Activated naive CD8-positive, alpha-beta T cell (primary cell): Measurements from ENCODE around the gene PCDHGA5.
"Not testable (repeated sequence)": the region's sequence is repeated elsewhere in the genome, so short reads cannot be mapped to it uniquely, and the experiment has no call there.

Experiments
- H3K27ac Mint-ChIP-seq: one replicate; pipeline ENCODE4 v1.8.0; 2021; ENCODE audit warnings: mixed read lengths
- H3K27me3 Mint-ChIP-seq: one replicate; pipeline ENCODE4 v1.8.0; 2021; ENCODE audit warnings: mixed read lengths
- H3K36me3 Mint-ChIP-seq: one replicate; pipeline ENCODE4 v1.8.0; 2021; ENCODE audit warnings: mixed read lengths
- H3K4me1 Mint-ChIP-seq: one replicate; pipeline ENCODE4 v1.8.0; 2021; ENCODE audit warnings: low read depth, mixed read lengths
- H3K4me3 Mint-ChIP-seq: one replicate; pipeline ENCODE4 v1.8.0; 2021; ENCODE audit warnings: mild to moderate bottlenecking, mixed read lengths
- H3K9me3 Mint-ChIP-seq: one replicate; pipeline ENCODE4 v1.8.0; 2021; ENCODE audit warnings: low read depth, mixed read lengths

Gene PCDHGA5

DNA sequence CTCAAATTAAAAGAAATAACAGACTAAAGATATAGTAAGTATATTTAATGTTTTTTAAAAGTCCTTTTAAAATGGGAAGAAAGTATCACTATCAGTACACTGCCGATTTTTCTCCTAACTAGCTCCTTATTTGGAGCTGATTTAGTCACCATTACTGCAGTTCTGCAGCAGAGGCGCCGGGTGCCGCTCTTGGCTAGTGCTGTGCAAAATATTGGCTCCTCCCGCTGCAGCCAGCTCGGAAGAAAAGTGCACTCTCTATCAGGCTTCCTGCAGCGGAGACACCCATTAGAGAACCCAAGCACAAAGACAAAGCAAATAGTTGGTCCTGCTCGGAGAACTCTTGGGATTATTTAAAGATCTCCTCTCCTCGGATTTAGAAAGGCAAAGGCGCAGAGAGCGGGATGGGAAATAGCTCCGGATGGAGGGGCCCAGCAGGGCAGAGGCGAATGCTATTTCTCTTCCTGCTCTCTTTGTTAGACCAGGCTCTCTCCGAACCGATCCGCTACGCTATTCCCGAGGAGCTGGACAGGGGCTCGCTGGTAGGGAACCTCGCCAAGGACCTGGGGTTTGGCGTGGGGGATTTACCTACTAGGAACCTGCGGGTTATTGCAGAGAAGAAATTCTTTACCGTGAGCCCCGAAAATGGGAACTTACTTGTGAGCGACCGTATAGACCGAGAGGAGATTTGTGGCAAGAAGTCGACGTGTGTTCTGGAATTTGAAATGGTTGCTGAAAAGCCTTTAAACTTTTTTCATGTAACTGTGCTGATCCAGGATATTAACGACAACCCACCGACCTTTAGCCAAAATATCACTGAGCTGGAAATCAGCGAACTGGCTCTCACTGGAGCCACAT, 6.3 kb downstream of the PCDHGA5 start, which contains the start of gene PCDHGB3:
Gene PCDHGB3, plus strand, starts transcription at position 249 of the 855 bp plus-strand sequence. Its CDS starts 153 bp downstream, at position 402.
- peaks cover 6% of the 10 kb centered on the region for H3K9me3 Mint-ChIP-seq
- H3K36me3 Mint-ChIP-seq: peaks cover 18% of the 10 kb centered on the region
- H3K27me3 Mint-ChIP-seq: peaks cover 62% of the 10 kb centered on the region
- H3K4me3 Mint-ChIP-seq: peak within 1 kb of the TSS; percentile 82
- peaks cover 9% of the 10 kb centered on the region for H3K4me1 Mint-ChIP-seq
- H3K27ac Mint-ChIP-seq: no peak within 1 kb of the TSS

DNA sequence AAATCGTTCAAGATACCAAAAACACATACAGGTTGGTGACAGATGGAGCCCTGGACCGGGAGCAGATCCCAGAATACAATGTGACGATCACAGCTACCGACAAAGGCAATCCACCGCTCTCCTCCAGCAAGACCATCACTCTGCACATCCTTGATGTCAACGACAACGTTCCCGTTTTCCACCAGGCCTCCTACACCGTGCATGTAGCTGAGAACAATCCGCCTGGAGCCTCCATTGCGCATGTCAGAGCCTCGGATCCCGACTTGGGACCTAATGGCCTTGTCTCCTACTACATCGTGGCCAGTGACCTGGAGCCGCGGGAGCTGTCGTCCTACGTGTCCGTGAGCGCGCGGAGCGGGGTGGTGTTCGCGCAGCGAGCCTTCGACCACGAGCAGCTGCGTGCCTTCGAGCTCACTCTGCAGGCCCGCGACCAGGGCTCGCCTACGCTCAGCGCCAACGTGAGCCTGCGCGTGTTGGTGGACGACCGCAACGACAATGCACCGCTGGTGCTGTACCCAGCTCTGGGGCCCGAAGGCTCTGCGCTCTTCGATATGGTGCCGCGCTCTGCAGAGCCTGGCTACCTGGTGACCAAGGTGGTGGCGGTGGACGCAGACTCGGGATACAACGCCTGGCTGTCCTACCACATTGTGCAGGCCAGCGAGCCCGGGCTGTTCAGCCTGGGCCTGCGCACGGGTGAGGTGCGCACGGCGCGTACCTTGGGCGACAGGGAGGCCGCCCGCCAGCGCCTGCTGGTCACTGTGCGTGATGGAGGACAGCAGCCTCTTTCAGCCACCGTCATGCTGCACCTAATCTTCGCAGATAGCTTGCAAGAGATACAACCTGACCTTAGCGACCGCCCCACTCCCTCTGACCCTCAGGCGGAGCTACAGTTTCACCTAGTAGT, 7.9 kb downstream of the PCDHGA5 start:
- H3K4me3 Mint-ChIP-seq: no peak overlapping the region
- peaks cover 3% of the 10 kb centered on the region for H3K9me3 Mint-ChIP-seq
- no peak overlapping the region for H3K27ac Mint-ChIP-seq
- peaks cover 11% of the 10 kb centered on the region for H3K36me3 Mint-ChIP-seq
- peaks cover 9% of the 10 kb centered on the region for H3K4me1 Mint-ChIP-seq
- H3K27me3 Mint-ChIP-seq: peaks cover 55% of the 10 kb centered on the region

DNA sequence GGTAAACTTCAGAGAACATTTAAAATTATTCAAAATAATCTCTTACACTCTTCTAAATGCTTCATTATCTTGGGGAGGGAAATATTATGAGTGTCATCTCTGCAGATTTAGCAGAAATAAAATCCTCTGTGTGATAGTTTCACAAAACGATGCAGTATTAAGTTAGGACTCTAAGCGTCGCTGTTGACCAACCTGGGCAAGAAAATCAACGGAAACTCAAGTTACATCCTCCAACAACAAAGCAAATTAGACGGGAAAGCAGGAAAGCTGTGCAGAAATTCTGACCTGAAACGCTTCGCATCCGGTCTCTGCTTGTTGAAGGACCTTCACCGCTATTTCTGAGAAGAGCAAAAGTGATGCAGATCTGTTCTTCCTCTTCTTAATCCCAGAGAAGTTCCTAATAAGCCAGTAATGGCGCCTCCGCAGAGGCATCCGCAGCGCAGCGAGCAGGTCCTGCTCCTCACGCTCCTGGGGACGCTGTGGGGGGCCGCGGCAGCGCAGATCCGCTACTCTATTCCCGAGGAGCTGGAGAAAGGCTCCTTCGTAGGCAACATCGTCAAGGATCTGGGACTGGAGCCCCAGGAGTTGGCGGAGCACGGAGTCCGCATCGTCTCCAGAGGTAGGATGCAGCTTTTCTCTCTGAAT, 9.8 kb downstream of the PCDHGA5 start, which contains the start of gene PCDHGA6:
Gene PCDHGA6, plus strand, starts transcription at position 219 of the 645 bp plus-strand sequence. Its CDS starts 193 bp downstream, at position 412.
- Mint-ChIP-seq H3K9me3 (peaks cover 3% of the 10 kb centered on the region), H3K4me3 (peak within 1 kb of the TSS; percentile 61), H3K27ac (no peak within 1 kb of the TSS), H3K36me3 (peaks cover 10% of the 10 kb centered on the region), H3K4me1 (peaks cover 9% of the 10 kb centered on the region), H3K27me3 (peaks cover 53% of the 10 kb centered on the region)

DNA sequence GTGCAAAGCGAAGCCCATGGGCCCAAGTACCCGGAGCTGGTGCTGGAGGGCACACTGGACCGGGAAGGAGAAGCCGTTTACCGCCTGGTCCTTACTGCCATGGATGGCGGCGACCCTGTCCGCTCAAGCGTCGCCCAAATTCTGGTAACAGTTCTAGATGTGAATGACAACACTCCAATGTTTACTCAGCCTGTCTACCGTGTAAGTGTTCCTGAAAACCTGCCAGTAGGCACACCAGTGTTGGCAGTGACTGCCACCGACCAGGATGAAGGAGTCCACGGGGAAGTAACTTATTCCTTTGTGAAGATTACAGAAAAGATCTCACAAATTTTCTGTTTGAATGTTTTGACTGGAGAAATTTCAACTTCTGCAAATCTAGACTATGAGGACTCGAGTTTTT, 10.7 kb downstream of the PCDHGA5 start:
- H3K9me3 Mint-ChIP-seq: peaks cover 3% of the 10 kb centered on the region
- peaks cover 13% of the 10 kb centered on the region for H3K36me3 Mint-ChIP-seq
- H3K27me3 Mint-ChIP-seq: peaks cover 57% of the 10 kb centered on the region
- H3K4me3 Mint-ChIP-seq: no peak overlapping the region
- H3K4me1 Mint-ChIP-seq: peaks cover 8% of the 10 kb centered on the region
- H3K27ac Mint-ChIP-seq: no peak overlapping the region

DNA sequence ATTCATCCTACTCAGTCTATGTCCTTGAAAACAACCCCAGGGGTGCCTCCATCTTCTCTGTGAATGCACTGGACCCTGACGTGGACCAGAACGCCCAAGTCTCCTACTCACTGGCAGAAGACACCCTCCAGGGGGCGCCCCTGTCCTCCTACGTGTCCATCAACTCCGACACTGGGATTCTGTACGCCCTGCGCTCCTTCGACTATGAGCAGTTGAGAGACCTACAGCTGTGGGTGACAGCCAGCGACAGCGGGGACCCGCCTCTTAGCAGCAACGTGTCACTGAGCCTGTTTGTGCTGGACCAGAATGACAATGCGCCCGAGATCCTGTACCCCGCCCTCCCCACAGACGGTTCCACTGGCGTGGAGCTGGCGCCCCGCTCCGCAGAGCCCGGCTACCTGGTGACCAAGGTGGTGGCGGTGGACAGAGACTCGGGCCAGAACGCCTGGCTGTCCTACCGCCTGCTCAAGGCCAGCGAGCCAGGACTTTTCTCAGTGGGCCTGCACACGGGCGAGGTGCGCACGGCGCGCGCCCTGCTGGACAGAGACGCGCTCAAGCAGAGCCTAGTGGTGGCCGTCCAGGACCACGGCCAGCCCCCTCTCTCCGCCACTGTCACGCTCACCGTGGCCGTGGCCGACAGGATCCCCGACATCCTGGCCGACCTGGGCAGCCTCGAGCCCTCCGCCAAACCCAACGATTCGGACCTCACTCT, 11.6 kb downstream of the PCDHGA5 start:
- H3K36me3 Mint-ChIP-seq: peaks cover 13% of the 10 kb centered on the region

DNA sequence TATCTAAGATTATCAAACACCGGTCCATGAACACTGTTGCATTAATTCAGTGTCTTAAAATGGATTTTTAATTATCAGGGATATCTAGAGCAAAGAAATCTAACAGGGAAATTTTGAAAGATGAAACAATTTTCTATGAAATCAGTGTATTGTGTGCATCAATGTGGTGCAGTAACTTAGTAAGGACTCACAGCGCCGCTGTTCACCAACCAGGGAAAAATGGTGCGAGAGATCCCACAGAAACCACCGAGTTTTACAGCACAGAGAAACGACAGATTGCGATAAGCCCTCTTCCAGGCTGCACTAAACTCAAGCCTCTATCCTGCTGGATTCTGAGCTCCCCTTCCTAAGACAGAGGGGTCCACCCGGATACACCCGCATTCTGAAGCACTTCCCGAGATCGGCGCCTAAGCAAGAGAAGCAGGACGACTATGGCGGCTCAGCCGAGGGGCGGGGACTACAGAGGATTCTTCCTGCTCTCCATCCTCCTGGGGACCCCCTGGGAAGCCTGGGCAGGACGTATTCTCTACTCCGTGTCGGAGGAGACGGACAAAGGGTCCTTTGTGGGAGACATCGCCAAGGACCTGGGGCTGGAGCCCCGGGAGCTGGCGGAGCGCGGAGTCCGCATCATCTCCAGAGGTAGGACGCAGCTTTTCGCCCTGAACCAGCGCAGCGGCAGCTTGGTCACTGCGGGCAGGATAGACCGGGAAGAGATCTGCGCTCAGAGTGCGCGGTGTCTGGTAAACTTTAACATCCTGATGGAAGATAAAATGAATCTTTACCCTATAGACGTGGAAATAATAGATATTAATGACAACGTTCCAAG, 18.7 kb downstream of the PCDHGA5 start, which contains the start of gene PCDHGA7:
Gene PCDHGA7, plus strand, starts transcription at position 274 of the 826 bp plus-strand sequence. Its CDS starts 158 bp downstream, at position 432.
- Mint-ChIP-seq H3K36me3 (peaks cover 15% of the 10 kb centered on the region), H3K27ac (no peak within 1 kb of the TSS), H3K27me3 (peaks cover 70% of the 10 kb centered on the region)

More for the DNA sequence above, 11.6 kb downstream of the PCDHGA5 start:
- not testable (repeated sequence) for H3K9me3 Mint-ChIP-seq, H3K4me1 Mint-ChIP-seq, H3K27ac Mint-ChIP-seq, H3K4me3 Mint-ChIP-seq
- peaks cover 57% of the 10 kb centered on the region for H3K27me3 Mint-ChIP-seq

DNA sequence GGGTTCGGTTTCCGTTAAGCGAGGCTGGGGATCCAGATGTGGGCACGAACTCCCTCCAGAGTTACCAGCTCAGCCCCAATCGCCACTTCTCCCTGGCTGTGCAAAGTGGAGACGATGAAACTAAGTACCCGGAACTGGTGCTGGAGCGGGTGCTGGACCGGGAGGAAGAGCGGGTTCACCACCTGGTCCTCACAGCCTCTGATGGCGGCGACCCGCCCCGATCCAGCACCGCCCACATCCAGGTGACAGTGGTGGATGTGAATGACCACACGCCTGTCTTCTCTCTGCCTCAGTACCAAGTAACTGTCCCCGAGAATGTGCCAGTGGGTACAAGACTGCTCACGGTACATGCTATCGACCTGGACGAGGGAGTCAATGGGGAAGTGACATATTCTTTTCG, 19.4 kb downstream of the PCDHGA5 start:
- Mint-ChIP-seq H3K36me3 (peaks cover 18% of the 10 kb centered on the region), H3K4me1 (no peaks in the 10 kb centered on the region), H3K4me3 (peak overlapping the region; percentile 82), H3K9me3 (peaks cover 16% of the 10 kb centered on the region), H3K27ac (no peak overlapping the region), H3K27me3 (peaks cover 73% of the 10 kb centered on the region)

More for the DNA sequence above, 18.7 kb downstream of the PCDHGA5 start, which contains the start of gene PCDHGA7:
- peak within 1 kb of the TSS; percentile 82 for H3K4me3 Mint-ChIP-seq
- no peaks in the 10 kb centered on the region for H3K4me1 Mint-ChIP-seq
- H3K9me3 Mint-ChIP-seq: peaks cover 15% of the 10 kb centered on the region

DNA sequence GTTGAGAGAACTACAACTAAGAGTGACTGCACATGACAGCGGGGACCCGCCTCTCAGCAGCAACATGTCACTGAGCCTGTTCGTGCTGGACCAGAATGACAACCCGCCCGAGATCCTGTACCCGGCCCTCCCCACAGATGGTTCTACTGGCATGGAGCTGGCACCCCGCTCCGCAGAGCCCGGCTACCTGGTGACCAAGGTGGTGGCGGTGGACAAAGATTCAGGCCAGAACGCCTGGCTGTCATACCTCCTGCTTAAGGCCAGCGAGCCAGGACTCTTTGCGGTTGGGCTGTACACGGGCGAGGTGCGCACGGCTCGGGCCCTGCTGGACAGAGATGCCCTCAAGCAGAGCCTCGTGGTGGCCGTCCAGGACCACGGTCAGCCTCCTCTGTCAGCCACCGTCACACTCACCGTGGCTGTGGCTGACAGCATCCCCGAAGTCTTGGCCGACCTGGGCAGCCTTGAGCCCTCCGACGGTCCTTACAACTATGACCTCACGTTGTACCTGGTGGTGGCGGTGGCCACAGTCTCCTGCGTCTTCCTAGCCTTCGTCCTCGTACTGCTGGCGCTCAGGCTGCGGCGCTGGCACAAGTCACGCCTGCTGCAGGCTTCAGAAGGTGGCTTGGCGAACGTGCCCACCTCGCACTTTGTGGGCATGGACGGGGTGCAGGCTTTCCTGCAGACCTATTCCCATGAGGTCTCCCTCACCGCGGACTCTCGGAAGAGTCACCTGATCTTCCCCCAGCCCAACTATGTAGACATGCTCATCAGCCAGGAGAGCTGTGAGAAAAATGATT, 20.7 kb downstream of the PCDHGA5 start:
- peaks cover 70% of the 10 kb centered on the region for H3K27me3 Mint-ChIP-seq

DNA sequence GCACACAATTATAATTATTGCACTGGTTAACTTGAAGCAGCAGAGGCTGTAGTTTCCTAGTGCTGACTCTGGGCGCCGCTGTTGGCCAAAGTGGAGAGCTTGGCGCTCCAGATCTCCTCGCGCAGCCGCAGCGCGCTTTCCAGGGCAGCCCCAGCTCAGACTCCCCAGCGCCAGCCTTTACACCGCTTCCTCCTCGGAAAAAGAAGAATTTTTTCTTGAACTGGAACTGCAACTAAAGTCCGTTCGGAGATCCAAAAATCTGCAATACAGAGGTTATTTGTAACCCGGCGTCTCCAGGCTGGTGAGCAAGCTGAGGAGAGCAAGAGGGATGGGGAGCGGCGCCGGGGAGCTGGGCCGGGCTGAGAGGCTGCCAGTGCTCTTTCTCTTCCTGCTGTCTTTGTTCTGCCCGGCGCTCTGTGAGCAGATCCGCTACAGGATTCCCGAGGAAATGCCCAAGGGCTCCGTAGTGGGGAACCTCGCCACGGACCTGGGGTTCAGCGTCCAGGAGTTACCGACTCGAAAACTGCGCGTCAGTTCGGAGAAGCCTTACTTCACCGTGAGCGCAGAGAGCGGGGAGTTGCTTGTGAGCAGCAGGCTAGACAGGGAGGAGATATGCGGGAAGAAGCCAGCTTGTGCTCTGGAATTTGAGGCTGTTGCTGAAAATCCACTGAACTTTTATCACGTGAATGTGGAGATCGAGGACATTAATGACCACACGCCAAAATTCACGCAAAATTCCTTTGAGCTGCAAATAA, 23.8 kb downstream of the PCDHGA5 start, which contains the start of gene PCDHGB4:
Gene PCDHGB4, plus strand, starts transcription at position 142 of the 755 bp plus-strand sequence. Its CDS starts 187 bp downstream, at position 329.
- H3K4me3 Mint-ChIP-seq: peak within 1 kb of the TSS; percentile 52
- peaks cover 22% of the 10 kb centered on the region for H3K9me3 Mint-ChIP-seq
- peaks cover 65% of the 10 kb centered on the region for H3K27me3 Mint-ChIP-seq
- H3K27ac Mint-ChIP-seq: peak within 1 kb of the TSS; percentile 6
- H3K36me3 Mint-ChIP-seq: peaks cover 12% of the 10 kb centered on the region
- H3K4me1 Mint-ChIP-seq: not testable (repeated sequence)

More for the DNA sequence above, 20.7 kb downstream of the PCDHGA5 start:
- H3K36me3 Mint-ChIP-seq: peaks cover 16% of the 10 kb centered on the region
- H3K4me1 Mint-ChIP-seq: no peaks in the 10 kb centered on the region
- H3K4me3 Mint-ChIP-seq: no peak overlapping the region
- H3K27ac Mint-ChIP-seq: no peak overlapping the region
- H3K9me3 Mint-ChIP-seq: peaks cover 18% of the 10 kb centered on the region

DNA sequence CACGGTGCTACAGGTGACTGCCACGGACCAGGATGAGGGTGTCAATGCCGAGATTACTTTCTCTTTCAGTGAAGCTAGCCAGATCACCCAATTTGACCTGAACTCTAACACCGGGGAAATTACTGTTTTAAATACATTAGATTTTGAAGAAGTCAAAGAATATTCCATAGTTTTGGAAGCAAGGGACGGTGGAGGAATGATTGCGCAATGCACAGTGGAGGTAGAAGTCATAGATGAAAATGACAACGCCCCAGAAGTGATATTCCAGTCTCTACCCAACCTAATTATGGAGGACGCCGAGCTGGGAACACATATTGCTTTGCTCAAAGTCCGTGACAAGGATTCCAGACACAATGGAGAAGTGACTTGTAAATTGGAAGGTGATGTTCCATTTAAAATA, 24.7 kb downstream of the PCDHGA5 start:
- no peaks in the 10 kb centered on the region for H3K4me1 Mint-ChIP-seq
- H3K27ac Mint-ChIP-seq: peak overlapping the region; percentile 6
- H3K36me3 Mint-ChIP-seq: peaks cover 12% of the 10 kb centered on the region
- H3K9me3 Mint-ChIP-seq: peaks cover 26% of the 10 kb centered on the region
- peaks cover 64% of the 10 kb centered on the region for H3K27me3 Mint-ChIP-seq
- H3K4me3 Mint-ChIP-seq: no peak overlapping the region

DNA sequence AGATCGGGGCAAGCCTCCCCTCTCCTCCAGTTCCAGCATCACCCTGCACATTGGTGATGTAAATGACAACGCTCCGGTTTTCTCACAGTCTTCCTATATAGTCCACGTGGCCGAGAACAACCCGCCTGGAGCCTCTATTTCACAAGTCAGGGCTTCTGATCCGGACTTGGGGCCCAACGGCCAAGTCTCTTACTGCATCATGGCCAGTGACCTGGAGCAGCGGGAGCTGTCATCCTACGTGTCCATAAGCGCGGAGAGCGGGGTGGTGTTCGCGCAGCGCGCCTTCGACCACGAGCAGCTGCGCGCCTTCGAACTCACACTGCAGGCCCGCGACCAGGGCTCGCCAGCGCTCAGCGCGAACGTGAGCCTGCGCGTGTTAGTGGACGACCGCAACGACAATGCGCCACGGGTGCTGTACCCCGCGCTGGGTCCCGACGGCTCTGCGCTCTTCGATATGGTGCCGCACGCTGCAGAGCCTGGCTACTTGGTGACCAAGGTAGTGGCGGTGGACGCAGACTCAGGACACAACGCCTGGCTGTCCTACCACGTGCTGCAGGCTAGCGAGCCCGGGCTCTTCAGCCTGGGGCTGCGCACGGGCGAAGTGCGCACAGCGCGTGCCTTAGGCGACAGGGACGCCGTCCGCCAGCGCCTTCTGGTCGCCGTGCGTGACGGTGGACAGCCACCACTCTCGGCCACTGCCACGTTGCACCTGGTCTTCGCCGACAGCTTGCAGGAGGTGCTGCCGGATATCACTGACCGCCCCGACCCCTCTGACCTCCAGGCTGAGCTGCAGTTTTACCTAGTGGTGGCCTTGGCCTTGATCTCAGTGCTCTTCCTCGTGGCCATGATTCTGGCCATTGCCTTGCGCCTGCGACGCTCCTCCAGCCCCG, 25.4 kb downstream of the PCDHGA5 start:
- peaks cover 64% of the 10 kb centered on the region for H3K27me3 Mint-ChIP-seq
- peaks cover 26% of the 10 kb centered on the region for H3K9me3 Mint-ChIP-seq
- no peak overlapping the region for H3K4me3 Mint-ChIP-seq
- H3K4me1 Mint-ChIP-seq: no peaks in the 10 kb centered on the region
- H3K36me3 Mint-ChIP-seq: peaks cover 18% of the 10 kb centered on the region
- no peak overlapping the region for H3K27ac Mint-ChIP-seq
